DMS114 treated with DMSO at 0.1 percent for 48 hours (cell line): ENCODE data around the gene E2F1.
A peak's percentile ranks its signal among the peaks of the same experiment; 100 is the strongest.

Source experiments
- DNase-seq: peaks from one replicate; lab custom pipeline; 2025; ENCODE audit not compliant: unreplicated experiment; lab: John Stamatoyannopoulos, UW

The E2F1 gene

GRCh38 chr20:33686100-33686983 is at the start of gene E2F1:
Gene E2F1, minus strand, starts transcription at chr20:33686385. Its CDS starts 121 bp downstream, at chr20:33686264.
- DNase-seq = peak; percentile 84

- no peak for DNase-seq
These were observed 47.7 kb upstream of the E2F1 start for GRCh38 chr20:33733654-33734576.

GRCh38 chr20:33732166-33732970 is 46.2 kb upstream of the E2F1 start:
- DNase-seq = peak; percentile 59

- DNase-seq = peak; percentile 59
These were observed 45.5 kb upstream of the E2F1 start, which contains the start of gene ZNF341 for GRCh38 chr20:33731693-33732165. Gene ZNF341, plus strand, starts transcription at chr20:33731996. Its CDS starts 26 bp downstream, at chr20:33732022.

GRCh38 chr20:33730946-33731692 is 44.9 kb upstream of the E2F1 start:
- no peak for DNase-seq

GRCh38 chr20:33729101-33729500 is 42.9 kb upstream of the E2F1 start:
- no peak for DNase-seq

- DNase-seq = no peak
These were observed 42.3 kb upstream of the E2F1 start for GRCh38 chr20:33728463-33728862.

- DNase-seq = no peak
These were observed 41.6 kb upstream of the E2F1 start for GRCh38 chr20:33727806-33728205.

GRCh38 chr20:33727115-33727479 is 40.9 kb upstream of the E2F1 start:
- no peak for DNase-seq

- no peak for DNase-seq
These were observed 39.6 kb upstream of the E2F1 start for GRCh38 chr20:33725607-33726264.

- no peak for DNase-seq
These were observed 38.4 kb upstream of the E2F1 start for GRCh38 chr20:33724439-33725094.

- no peak for DNase-seq
These were observed 35.4 kb upstream of the E2F1 start for GRCh38 chr20:33721391-33722140.

- DNase-seq = peak; percentile 96
These were observed 34.0 kb upstream of the E2F1 start, which contains the start of gene PXMP4 for GRCh38 chr20:33719989-33720709. Gene PXMP4, minus strand, starts transcription at chr20:33720310. Its CDS starts 103 bp downstream, at chr20:33720207.

- DNase-seq = no peak
These were observed 33.2 kb upstream of the E2F1 start for GRCh38 chr20:33719277-33719988.

- DNase-seq = no peak
These were observed 30.3 kb upstream of the E2F1 start for GRCh38 chr20:33716498-33716897.

GRCh38 chr20:33713865-33714367 is 27.7 kb upstream of the E2F1 start:
- DNase-seq = no peak

- no peak for DNase-seq
These were observed 25.2 kb upstream of the E2F1 start for GRCh38 chr20:33711446-33711738.
